ENCODE results near the gene FSHR.

FSHR gene

GRCh38 chr2:49002750-49003149 lies 151.6 kb downstream of the FSHR start:
- H3K4me1 ChIP-seq (ENCODE audit: insufficient read depth, low read length): no peaks in the 10 kb centered on the region
- no peaks in the 10 kb centered on the region for H3K9me3 ChIP-seq (ENCODE audit: low read length)
- H3K36me3 ChIP-seq (ENCODE audit: insufficient read depth, low read length): no peaks in the 10 kb centered on the region
- H3K4me3 ChIP-seq (ENCODE audit: low read length): no peak overlapping the region
- H2AFZ ChIP-seq (ENCODE audit: low read depth, low read length): no peak overlapping the region
- no peaks in the 10 kb centered on the region for H3K27me3 ChIP-seq (ENCODE audit: insufficient read depth, low read length)

- Histone ChIP-seq H3K27me3 (ENCODE audit: insufficient read depth, low read length) (no peaks in the 10 kb centered on the region), H3K4me3 (ENCODE audit: low read length) (no peak overlapping the region), H2AFZ (ENCODE audit: low read depth, low read length) (no peak overlapping the region), H3K36me3 (ENCODE audit: insufficient read depth, low read length) (no peaks in the 10 kb centered on the region), H3K9me3 (ENCODE audit: low read length) (no peaks in the 10 kb centered on the region), H3K4me1 (ENCODE audit: insufficient read depth, low read length) (no peaks in the 10 kb centered on the region)
These were observed 153.6 kb downstream of the FSHR start for GRCh38 chr2:49000695-49001094.

GRCh38 chr2:48998449-48998848 lies 155.9 kb downstream of the FSHR start:
- no peaks in the 10 kb centered on the region for H3K4me1 ChIP-seq (ENCODE audit: insufficient read depth, low read length)
- no peaks in the 10 kb centered on the region for H3K9me3 ChIP-seq (ENCODE audit: low read length)

GRCh38 chr2:48993576-48993975 lies 160.7 kb downstream of the FSHR start:
- Histone ChIP-seq H2AFZ (ENCODE audit: low read depth, low read length) (no peak overlapping the region), H3K4me3 (ENCODE audit: low read length) (no peak overlapping the region), H3K9me3 (ENCODE audit: low read length) (no peaks in the 10 kb centered on the region), H3K27me3 (ENCODE audit: insufficient read depth, low read length) (no peaks in the 10 kb centered on the region), H3K4me1 (ENCODE audit: insufficient read depth, low read length) (no peaks in the 10 kb centered on the region), H3K36me3 (ENCODE audit: insufficient read depth, low read length) (no peaks in the 10 kb centered on the region)

More at GRCh38 chr2:48998449-48998848, 155.9 kb downstream of the FSHR start:
- no peak overlapping the region for H3K4me3 ChIP-seq (ENCODE audit: low read length)
- no peaks in the 10 kb centered on the region for H3K36me3 ChIP-seq (ENCODE audit: insufficient read depth, low read length)
- no peak overlapping the region for H2AFZ ChIP-seq (ENCODE audit: low read depth, low read length)
- no peaks in the 10 kb centered on the region for H3K27me3 ChIP-seq (ENCODE audit: insufficient read depth, low read length)

- Histone ChIP-seq H3K4me3 (ENCODE audit: low read length) (no peak overlapping the region), H3K27me3 (ENCODE audit: insufficient read depth, low read length) (no peaks in the 10 kb centered on the region), H3K36me3 (ENCODE audit: insufficient read depth, low read length) (no peaks in the 10 kb centered on the region), H3K9me3 (ENCODE audit: low read length) (no peaks in the 10 kb centered on the region), H3K4me1 (ENCODE audit: insufficient read depth, low read length) (no peaks in the 10 kb centered on the region), H2AFZ (ENCODE audit: low read depth, low read length) (no peak overlapping the region)
These were observed 162.7 kb downstream of the FSHR start for GRCh38 chr2:48991415-48992131.

GRCh38 chr2:48984922-48985321 lies 169.4 kb downstream of the FSHR start:
- Histone ChIP-seq H3K9me3 (ENCODE audit: low read length) (no peaks in the 10 kb centered on the region), H3K4me3 (ENCODE audit: low read length) (no peak overlapping the region), H3K4me1 (ENCODE audit: insufficient read depth, low read length) (no peaks in the 10 kb centered on the region), H2AFZ (ENCODE audit: low read depth, low read length) (no peak overlapping the region), H3K36me3 (ENCODE audit: insufficient read depth, low read length) (no peaks in the 10 kb centered on the region), H3K27me3 (ENCODE audit: insufficient read depth, low read length) (no peaks in the 10 kb centered on the region)

- Histone ChIP-seq H2AFZ (ENCODE audit: low read depth, low read length) (no peak overlapping the region), H3K36me3 (ENCODE audit: insufficient read depth, low read length) (no peaks in the 10 kb centered on the region), H3K9me3 (ENCODE audit: low read length) (no peaks in the 10 kb centered on the region), H3K27me3 (ENCODE audit: insufficient read depth, low read length) (no peaks in the 10 kb centered on the region), H3K4me1 (ENCODE audit: insufficient read depth, low read length) (no peaks in the 10 kb centered on the region), H3K4me3 (ENCODE audit: low read length) (no peak overlapping the region)
These were observed 170.8 kb downstream of the FSHR start for GRCh38 chr2:48983551-48983950.

- H2AFZ ChIP-seq (ENCODE audit: low read depth, low read length): no peak overlapping the region
- H3K27me3 ChIP-seq (ENCODE audit: insufficient read depth, low read length): no peaks in the 10 kb centered on the region
- no peaks in the 10 kb centered on the region for H3K9me3 ChIP-seq (ENCODE audit: low read length)
- H3K36me3 ChIP-seq (ENCODE audit: insufficient read depth, low read length): no peaks in the 10 kb centered on the region
- H3K4me1 ChIP-seq (ENCODE audit: insufficient read depth, low read length): no peaks in the 10 kb centered on the region
- no peak overlapping the region for H3K4me3 ChIP-seq (ENCODE audit: low read length)
These were observed 171.4 kb downstream of the FSHR start for GRCh38 chr2:48982887-48983435.

- no peaks in the 10 kb centered on the region for H3K4me1 ChIP-seq (ENCODE audit: insufficient read depth, low read length)
- H3K27me3 ChIP-seq (ENCODE audit: insufficient read depth, low read length): no peaks in the 10 kb centered on the region
- no peaks in the 10 kb centered on the region for H3K9me3 ChIP-seq (ENCODE audit: low read length)
- H3K36me3 ChIP-seq (ENCODE audit: insufficient read depth, low read length): no peaks in the 10 kb centered on the region
- H2AFZ ChIP-seq (ENCODE audit: low read depth, low read length): no peak overlapping the region
- no peak overlapping the region for H3K4me3 ChIP-seq (ENCODE audit: low read length)
These were observed 173.5 kb downstream of the FSHR start for GRCh38 chr2:48980846-48981245.

GRCh38 chr2:48979691-48980090 lies 174.6 kb downstream of the FSHR start:
- H3K4me1 ChIP-seq (ENCODE audit: insufficient read depth, low read length): no peaks in the 10 kb centered on the region
- no peaks in the 10 kb centered on the region for H3K9me3 ChIP-seq (ENCODE audit: low read length)
- no peaks in the 10 kb centered on the region for H3K36me3 ChIP-seq (ENCODE audit: insufficient read depth, low read length)
- no peak overlapping the region for H2AFZ ChIP-seq (ENCODE audit: low read depth, low read length)
- H3K4me3 ChIP-seq (ENCODE audit: low read length): no peak overlapping the region
- no peaks in the 10 kb centered on the region for H3K27me3 ChIP-seq (ENCODE audit: insufficient read depth, low read length)

- Histone ChIP-seq H3K4me1 (ENCODE audit: insufficient read depth, low read length) (no peaks in the 10 kb centered on the region), H2AFZ (ENCODE audit: low read depth, low read length) (no peak overlapping the region), H3K27me3 (ENCODE audit: insufficient read depth, low read length) (no peaks in the 10 kb centered on the region), H3K4me3 (ENCODE audit: low read length) (no peak overlapping the region), H3K36me3 (ENCODE audit: insufficient read depth, low read length) (no peaks in the 10 kb centered on the region), H3K9me3 (ENCODE audit: low read length) (no peaks in the 10 kb centered on the region)
These were observed 176.2 kb downstream of the FSHR start for GRCh38 chr2:48978131-48978530.

GRCh38 chr2:48971801-48972200 lies 182.5 kb downstream of the FSHR start:
- no peak overlapping the region for H2AFZ ChIP-seq (ENCODE audit: low read depth, low read length)
- no peaks in the 10 kb centered on the region for H3K36me3 ChIP-seq (ENCODE audit: insufficient read depth, low read length)

GRCh38 chr2:48968011-48968410 lies 186.3 kb downstream of the FSHR start:
- Histone ChIP-seq H3K27me3 (ENCODE audit: insufficient read depth, low read length) (no peaks in the 10 kb centered on the region), H2AFZ (ENCODE audit: low read depth, low read length) (no peak overlapping the region), H3K4me3 (ENCODE audit: low read length) (no peak overlapping the region), H3K36me3 (ENCODE audit: insufficient read depth, low read length) (no peaks in the 10 kb centered on the region), H3K9me3 (ENCODE audit: low read length) (no peaks in the 10 kb centered on the region), H3K4me1 (ENCODE audit: insufficient read depth, low read length) (no peaks in the 10 kb centered on the region)

More at GRCh38 chr2:48971801-48972200, 182.5 kb downstream of the FSHR start:
- Histone ChIP-seq H3K4me1 (ENCODE audit: insufficient read depth, low read length) (no peaks in the 10 kb centered on the region), H3K9me3 (ENCODE audit: low read length) (no peaks in the 10 kb centered on the region), H3K4me3 (ENCODE audit: low read length) (no peak overlapping the region), H3K27me3 (ENCODE audit: insufficient read depth, low read length) (no peaks in the 10 kb centered on the region)

- H3K4me3 ChIP-seq (ENCODE audit: low read length): no peak overlapping the region
- no peak overlapping the region for H2AFZ ChIP-seq (ENCODE audit: low read depth, low read length)
- no peaks in the 10 kb centered on the region for H3K4me1 ChIP-seq (ENCODE audit: insufficient read depth, low read length)
- H3K36me3 ChIP-seq (ENCODE audit: insufficient read depth, low read length): no peaks in the 10 kb centered on the region
- H3K27me3 ChIP-seq (ENCODE audit: insufficient read depth, low read length): no peaks in the 10 kb centered on the region
- no peaks in the 10 kb centered on the region for H3K9me3 ChIP-seq (ENCODE audit: low read length)
These were observed 189.1 kb downstream of the FSHR start for GRCh38 chr2:48965204-48965603.
